HepG2 (cell line): Measurements from ENCODE around the gene TM9SF2. TPM values are rescaled to one million over a fixed set of nuclear protein-coding genes. Genes with fewer than 3 reads are reported as not detected.

ENCODE experiments used
- AHR ChIP-seq: IDR thresholded peaks from 2 replicates; pipeline ENCODE4 v1.6.1; 2018; ENCODE audit warnings: missing genetic modification reagents, missing compliant biosample characterization
- DPF2 ChIP-seq: sonication (generic); formaldehyde crosslinking; IDR thresholded peaks from 2 replicates; pipeline ENCODE4 v1.4.0; 2020; ENCODE audit warnings: mild to moderate bottlenecking, low read depth, missing genetic modification reagents, borderline replicate concordance
- HMG20A ChIP-seq: IDR thresholded peaks from 2 replicates; pipeline ENCODE4 v1.6.1; 2016; ENCODE audit warnings: borderline replicate concordance
- HNF1B ChIP-seq: sonication (generic); formaldehyde crosslinking; IDR thresholded peaks from 2 replicates; pipeline ENCODE4 v1.5.1; 2020; ENCODE audit warnings: mild to moderate bottlenecking, moderate library complexity, missing genetic modification reagents
- HOXA7 ChIP-seq: sonication (generic); formaldehyde crosslinking; IDR thresholded peaks from 2 replicates; pipeline ENCODE4 v1.8.1; 2022; ENCODE audit warnings: mild to moderate bottlenecking, missing genetic modification reagents, moderate library complexity
- KDM3A ChIP-seq: IDR thresholded peaks from 2 replicates; pipeline ENCODE4 v1.6.1; 2018; ENCODE audit warnings: low read depth, missing compliant biosample characterization
- KLF9 ChIP-seq: IDR thresholded peaks from 2 replicates; pipeline ENCODE4 v1.6.1; 2016; ENCODE audit warnings: low read depth
- MLX ChIP-seq: IDR thresholded peaks from 2 replicates; pipeline ENCODE4 v1.6.1; 2016
- MTF1 ChIP-seq: sonication (generic); formaldehyde crosslinking; IDR thresholded peaks from 2 replicates; pipeline ENCODE4 v1.5.0; 2020; ENCODE audit warnings: missing genetic modification reagents
- REPIN1 ChIP-seq: sonication (generic); formaldehyde crosslinking; IDR thresholded peaks from 2 replicates; pipeline ENCODE4 v1.8.0; 2022; ENCODE audit warnings: missing genetic modification reagents, low read depth, mild to moderate bottlenecking, borderline replicate concordance
- SNAI1 ChIP-seq: sonication (generic); formaldehyde crosslinking; IDR thresholded peaks from 2 replicates; pipeline ENCODE4 v1.5.0; 2020; ENCODE audit warnings: mild to moderate bottlenecking, missing genetic modification reagents, borderline replicate concordance
- TFDP2 ChIP-seq: sonication (generic); formaldehyde crosslinking; IDR thresholded peaks from 2 replicates; pipeline ENCODE4 v1.4.0; 2020; ENCODE audit warnings: missing genetic modification reagents
- TSC22D2 ChIP-seq: sonication (generic); formaldehyde crosslinking; IDR thresholded peaks from 2 replicates; pipeline ENCODE4 v1.5.1; 2020; ENCODE audit warnings: missing genetic modification reagents, mild to moderate bottlenecking, borderline replicate concordance
- ZBTB1 ChIP-seq: sonication (generic); formaldehyde crosslinking; IDR thresholded peaks from 2 replicates; pipeline ENCODE4 v1.4.0; 2020; ENCODE audit warnings: missing genetic modification reagents, borderline replicate concordance
- ZBTB3 ChIP-seq: sonication (generic); formaldehyde crosslinking; IDR thresholded peaks from 2 replicates; pipeline ENCODE4 v1.4.0; 2020; ENCODE audit warnings: low read depth, mild to moderate bottlenecking, moderate library complexity, missing genetic modification reagents, borderline replicate concordance
- ZFP37 ChIP-seq: sonication (generic); formaldehyde crosslinking; IDR thresholded peaks from 2 replicates; pipeline ENCODE4 v1.4.0; 2020; ENCODE audit warnings: missing genetic modification reagents, borderline replicate concordance
- ZSCAN9 ChIP-seq: IDR thresholded peaks from 2 replicates; pipeline ENCODE4 v1.6.1; 2016; ENCODE audit warnings: borderline replicate concordance
- polyA plus RNA-seq, 8 experiments: library from polyadenylated mRNA; depleted of rRNA in 3 of 8; stranded (reverse) in 7 of 8; unstranded in 1 of 8; fragments of >200 nt; fragmentation: Illumina TruSeq in 4 of 8; extraction: Trizol in 4 of 8; gene quantifications; 2 replicates each; pipeline versions ENCODE4 v1.2.1 to v1.2.3, GENCODE V29; 2011 to 2016; ENCODE audit warnings: low read depth in 4 of 8, missing spikeins in 1 of 8, mixed read lengths in 1 of 8; ENCODE audit not compliant: insufficient read depth in 1 of 8
- total RNA-seq, 5 experiments: library from RNA; depleted of rRNA; stranded (reverse); fragments of >200 nt; fragmentation: Illumina TruSeq; extraction: Trizol; gene quantifications; 2 replicates each; pipeline ENCODE4 v1.2.3, GENCODE V29; 2016; ENCODE audit warnings: low read depth in 1 of 5
- TF ChIP-seq, protein P1 (sequence below): sonication (generic); formaldehyde crosslinking; IDR thresholded peaks from 2 replicates; pipeline ENCODE4 v1.4.0; 2020; ENCODE audit warnings: missing genetic modification reagents, mild to moderate bottlenecking, borderline replicate concordance
- TF ChIP-seq, protein P2 (sequence below): sonication (generic); formaldehyde crosslinking; IDR thresholded peaks from 2 replicates; pipeline ENCODE4 v1.4.0; 2020; ENCODE audit warnings: mild to moderate bottlenecking, low read depth, missing genetic modification reagents

The TM9SF2 gene
- total and polyA plus RNA-seq, 2 of the 13 experiments (the other 11 are each of a cell fraction or from before 2014, with no cell fraction given): 94.1 to 123 TPM

- peak; percentile 58; the same call in 1 of the 2 replicates for TF ChIP-seq MLX (CRISPR knock-in tag)
- no peak for TF ChIP-seq HMG20A
- peak; percentile 67; the same call in 1 of the 2 replicates for TF ChIP-seq TFDP2 (CRISPR knock-in tag)
- no peak for TF ChIP-seq KLF9
- no peak for TF ChIP-seq HOXA7 (CRISPR knock-in tag)
- TF ChIP-seq, protein P1, sequence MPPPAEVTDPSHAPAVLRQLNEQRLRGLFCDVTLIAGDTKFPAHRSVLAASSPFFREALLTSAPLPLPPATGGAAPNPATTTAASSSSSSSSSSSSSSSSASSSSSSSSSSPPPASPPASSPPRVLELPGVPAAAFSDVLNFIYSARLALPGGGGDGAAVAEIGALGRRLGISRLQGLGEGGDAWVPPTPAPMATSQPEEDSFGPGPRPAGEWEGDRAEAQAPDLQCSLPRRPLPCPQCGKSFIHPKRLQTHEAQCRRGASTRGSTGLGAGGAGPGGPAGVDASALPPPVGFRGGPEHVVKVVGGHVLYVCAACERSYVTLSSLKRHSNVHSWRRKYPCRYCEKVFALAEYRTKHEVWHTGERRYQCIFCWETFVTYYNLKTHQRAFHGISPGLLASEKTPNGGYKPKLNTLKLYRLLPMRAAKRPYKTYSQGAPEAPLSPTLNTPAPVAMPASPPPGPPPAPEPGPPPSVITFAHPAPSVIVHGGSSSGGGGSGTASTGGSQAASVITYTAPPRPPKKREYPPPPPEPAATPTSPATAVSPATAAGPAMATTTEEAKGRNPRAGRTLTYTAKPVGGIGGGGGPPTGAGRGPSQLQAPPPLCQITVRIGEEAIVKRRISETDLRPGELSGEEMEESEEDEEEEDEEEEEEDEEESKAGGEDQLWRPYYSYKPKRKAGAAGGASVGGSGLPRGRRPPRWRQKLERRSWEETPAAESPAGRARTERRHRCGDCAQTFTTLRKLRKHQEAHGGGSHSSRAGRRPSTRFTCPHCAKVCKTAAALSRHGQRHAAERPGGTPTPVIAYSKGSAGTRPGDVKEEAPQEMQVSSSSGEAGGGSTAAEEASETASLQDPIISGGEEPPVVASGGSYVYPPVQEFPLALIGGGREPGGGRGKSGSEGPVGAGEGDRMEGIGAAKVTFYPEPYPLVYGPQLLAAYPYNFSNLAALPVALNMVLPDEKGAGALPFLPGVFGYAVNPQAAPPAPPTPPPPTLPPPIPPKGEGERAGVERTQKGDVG (CRISPR knock-in tag): no peak
- TF ChIP-seq AHR (CRISPR knock-in tag): no peak; the same call in 1 of the 2 replicates
- TF ChIP-seq ZFP37 (CRISPR knock-in tag): no peak
- peak; percentile 68; the same call in 1 of the 2 replicates for TF ChIP-seq TSC22D2 (CRISPR knock-in tag)
- no peak for TF ChIP-seq REPIN1 (CRISPR knock-in tag)
- TF ChIP-seq DPF2 (CRISPR knock-in tag): no peak
- TF ChIP-seq HNF1B: no peak; the same call in none of the 2 replicates
- TF ChIP-seq ZBTB3 (CRISPR knock-in tag): 0 out of 2 replicates have a peak, but pooled peaks have one; percentile 90
- TF ChIP-seq SNAI1 (CRISPR knock-in tag): no peak
- TF ChIP-seq ZBTB1 (CRISPR knock-in tag): no peak
- TF ChIP-seq ZSCAN9 (CRISPR knock-in tag): no peak
- TF ChIP-seq MTF1 (CRISPR knock-in tag): no peak
- no peak; the same call in 1 of the 2 replicates for TF ChIP-seq KDM3A (CRISPR knock-in tag)
- TF ChIP-seq, protein P2, sequence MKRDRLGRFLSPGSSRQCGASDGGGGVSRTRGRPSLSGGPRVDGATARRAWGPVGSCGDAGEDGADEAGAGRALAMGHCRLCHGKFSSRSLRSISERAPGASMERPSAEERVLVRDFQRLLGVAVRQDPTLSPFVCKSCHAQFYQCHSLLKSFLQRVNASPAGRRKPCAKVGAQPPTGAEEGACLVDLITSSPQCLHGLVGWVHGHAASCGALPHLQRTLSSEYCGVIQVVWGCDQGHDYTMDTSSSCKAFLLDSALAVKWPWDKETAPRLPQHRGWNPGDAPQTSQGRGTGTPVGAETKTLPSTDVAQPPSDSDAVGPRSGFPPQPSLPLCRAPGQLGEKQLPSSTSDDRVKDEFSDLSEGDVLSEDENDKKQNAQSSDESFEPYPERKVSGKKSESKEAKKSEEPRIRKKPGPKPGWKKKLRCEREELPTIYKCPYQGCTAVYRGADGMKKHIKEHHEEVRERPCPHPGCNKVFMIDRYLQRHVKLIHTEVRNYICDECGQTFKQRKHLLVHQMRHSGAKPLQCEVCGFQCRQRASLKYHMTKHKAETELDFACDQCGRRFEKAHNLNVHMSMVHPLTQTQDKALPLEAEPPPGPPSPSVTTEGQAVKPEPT (CRISPR knock-in tag): no peak
Observed at GRCh38 chr13:99606324-99607066, 105.2 kb downstream of the TM9SF2 start, which contains the start of gene CLYBL (continued).
